ENCODE measurements around the gene FOXK2. TPM values are rescaled to one million over a fixed set of nuclear protein-coding genes. Genes with fewer than 3 reads are reported as not detected.
A peak's percentile ranks its signal among the peaks of the same experiment; 100 is the strongest.

FOXK2 gene
- total RNA-seq, 1 experiment from 2014 or later, result 72.0 TPM

DNA sequence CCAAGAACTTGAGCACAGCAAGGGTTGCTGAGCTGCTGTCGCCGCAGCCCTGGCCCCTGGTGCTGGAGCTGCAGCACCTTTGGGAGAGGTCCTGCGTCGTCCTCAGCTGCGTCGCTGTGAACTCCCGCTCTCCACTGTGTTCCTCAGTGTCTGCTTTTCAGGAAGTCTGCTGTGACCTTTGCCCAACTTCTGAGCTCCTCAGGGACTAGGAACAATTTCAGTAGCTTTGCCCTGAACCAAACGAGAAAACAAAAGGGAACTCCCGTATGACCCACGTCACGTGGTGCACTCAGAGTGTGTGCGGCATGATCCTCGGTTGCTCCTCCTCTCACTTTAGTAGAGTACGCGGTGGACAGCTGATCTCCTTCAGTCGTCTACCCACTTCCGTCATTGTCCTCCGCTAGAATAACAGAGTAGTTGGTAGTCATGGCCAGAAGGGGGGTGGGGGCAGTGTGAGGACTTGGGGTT is 84.5 kb downstream of the FOXK2 start:
- DNase-seq, result no peak
- TF ChIP-seq, protein P1, sequence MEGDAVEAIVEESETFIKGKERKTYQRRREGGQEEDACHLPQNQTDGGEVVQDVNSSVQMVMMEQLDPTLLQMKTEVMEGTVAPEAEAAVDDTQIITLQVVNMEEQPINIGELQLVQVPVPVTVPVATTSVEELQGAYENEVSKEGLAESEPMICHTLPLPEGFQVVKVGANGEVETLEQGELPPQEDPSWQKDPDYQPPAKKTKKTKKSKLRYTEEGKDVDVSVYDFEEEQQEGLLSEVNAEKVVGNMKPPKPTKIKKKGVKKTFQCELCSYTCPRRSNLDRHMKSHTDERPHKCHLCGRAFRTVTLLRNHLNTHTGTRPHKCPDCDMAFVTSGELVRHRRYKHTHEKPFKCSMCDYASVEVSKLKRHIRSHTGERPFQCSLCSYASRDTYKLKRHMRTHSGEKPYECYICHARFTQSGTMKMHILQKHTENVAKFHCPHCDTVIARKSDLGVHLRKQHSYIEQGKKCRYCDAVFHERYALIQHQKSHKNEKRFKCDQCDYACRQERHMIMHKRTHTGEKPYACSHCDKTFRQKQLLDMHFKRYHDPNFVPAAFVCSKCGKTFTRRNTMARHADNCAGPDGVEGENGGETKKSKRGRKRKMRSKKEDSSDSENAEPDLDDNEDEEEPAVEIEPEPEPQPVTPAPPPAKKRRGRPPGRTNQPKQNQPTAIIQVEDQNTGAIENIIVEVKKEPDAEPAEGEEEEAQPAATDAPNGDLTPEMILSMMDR (conservative IDR thresholded peaks at IDR 0.05), result no peak
- H3K27ac Mint-ChIP-seq, result peak overlapping the region in 2 of 3 experiments; percentile 44 to 83; a peak in 3 of 7 replicates
- H3K9me3 Mint-ChIP-seq, result peaks cover 0 to 6% of the 10 kb centered on the region in 2 experiments; a peak in 3 of 5 replicates
- no peak overlapping the region for H2BK15ac ChIP-seq (ENCODE audit: low read depth, low read length)
- H3K4ac ChIP-seq (ENCODE audit: low read depth, low read length), result no peak overlapping the region
- no peak overlapping the region for H3K4me3 Mint-ChIP-seq
- no peaks in the 10 kb centered on the region for H3K27me3 ChIP-seq (ENCODE audit: insufficient read depth, low read length)
- H3K4me1 Mint-ChIP-seq, result peaks cover 2 to 4% of the 10 kb centered on the region in 2 experiments; a peak in 2 of 4 replicates
- no peak overlapping the region for H4K91ac ChIP-seq (ENCODE audit: insufficient read length, low read depth, low read length)
- no peak overlapping the region for H3K9ac ChIP-seq (ENCODE audit: extremely low read depth, insufficient read length, low read length)
- H4K8ac ChIP-seq (replicated peaks; ENCODE audit: insufficient read length, low read depth, low read length), result no peak overlapping the region
- H3K23ac ChIP-seq (ENCODE audit: insufficient read length, low read depth, low read length), result no peak overlapping the region
- no peak overlapping the region for H2AK5ac ChIP-seq (ENCODE audit: insufficient read length, low read length)
- H3K9me3 ChIP-seq (ENCODE audit: control insufficient read depth, low read depth, low read length), result no peaks in the 10 kb centered on the region
- no peaks in the 10 kb centered on the region for H3K4me1 ChIP-seq (ENCODE audit: insufficient read depth, low read length)
- no peak overlapping the region for H2AFZ ChIP-seq (ENCODE audit: low read length)
- no peak overlapping the region for H4K5ac ChIP-seq (ENCODE audit: insufficient read length, low read depth, low read length)
- H3K18ac ChIP-seq (ENCODE audit: insufficient read length, low read depth, low read length), result no peak overlapping the region
- H2BK5ac ChIP-seq (ENCODE audit: insufficient read length, low read length), result no peak overlapping the region
- H3K14ac ChIP-seq (ENCODE audit: insufficient read depth, low read length), result no peak overlapping the region
- no CpG with 5 or more reads among the region's 18 CpGs for WGBS (ENCODE audit: extremely low coverage, insufficient read length, low lambda C conversion rate)
- H3T11ph ChIP-seq (ENCODE audit: low read length), result no peak overlapping the region
- H3K4me2 ChIP-seq (ENCODE audit: insufficient read depth, insufficient read length, low read length), result no peak overlapping the region
- H3K56ac ChIP-seq (ENCODE audit: insufficient read length, low read depth, low read length), result no peak overlapping the region
- H2BK20ac ChIP-seq (ENCODE audit: low read depth, low read length, poor library complexity, severe bottlenecking), result no peak overlapping the region
- no peak overlapping the region for H3K27ac ChIP-seq (ENCODE audit: insufficient read length, low read depth, low read length)
- H2BK120ac ChIP-seq (ENCODE audit: low read depth, low read length, poor library complexity, severe bottlenecking), result no peak overlapping the region
- H3K36me3 Mint-ChIP-seq (ENCODE audit: insufficient read depth in 1 of 3, low read depth in 3 of 3), result peaks cover 43 to 87% (median 86%) of the 10 kb centered on the region in 3 experiments; a peak in 6 of 7 replicates
- H3K79me2 ChIP-seq (ENCODE audit: insufficient read depth, low read length), result no peaks in the 10 kb centered on the region
- no peak overlapping the region for H2BK12ac ChIP-seq (ENCODE audit: insufficient read length, low read depth, low read length)
- no peaks in the 10 kb centered on the region for H3K79me1 ChIP-seq (ENCODE audit: insufficient read depth, low read depth, low read length, poor library complexity, severe bottlenecking)
- H4K20me1 ChIP-seq (ENCODE audit: control insufficient read depth, insufficient read depth, insufficient read length), result no peaks in the 10 kb centered on the region
- no peaks in the 10 kb centered on the region; the same call in 1 of the 2 replicates for H3K27me3 Mint-ChIP-seq (ENCODE audit: low read depth)
- H3K23me2 ChIP-seq (ENCODE audit: insufficient read length, low read depth, low read length, poor library complexity, severe bottlenecking), result no peaks in the 10 kb centered on the region

All from H9 (cell line).